ENCODE measurements around the gene FIGNL2.

DNA sequence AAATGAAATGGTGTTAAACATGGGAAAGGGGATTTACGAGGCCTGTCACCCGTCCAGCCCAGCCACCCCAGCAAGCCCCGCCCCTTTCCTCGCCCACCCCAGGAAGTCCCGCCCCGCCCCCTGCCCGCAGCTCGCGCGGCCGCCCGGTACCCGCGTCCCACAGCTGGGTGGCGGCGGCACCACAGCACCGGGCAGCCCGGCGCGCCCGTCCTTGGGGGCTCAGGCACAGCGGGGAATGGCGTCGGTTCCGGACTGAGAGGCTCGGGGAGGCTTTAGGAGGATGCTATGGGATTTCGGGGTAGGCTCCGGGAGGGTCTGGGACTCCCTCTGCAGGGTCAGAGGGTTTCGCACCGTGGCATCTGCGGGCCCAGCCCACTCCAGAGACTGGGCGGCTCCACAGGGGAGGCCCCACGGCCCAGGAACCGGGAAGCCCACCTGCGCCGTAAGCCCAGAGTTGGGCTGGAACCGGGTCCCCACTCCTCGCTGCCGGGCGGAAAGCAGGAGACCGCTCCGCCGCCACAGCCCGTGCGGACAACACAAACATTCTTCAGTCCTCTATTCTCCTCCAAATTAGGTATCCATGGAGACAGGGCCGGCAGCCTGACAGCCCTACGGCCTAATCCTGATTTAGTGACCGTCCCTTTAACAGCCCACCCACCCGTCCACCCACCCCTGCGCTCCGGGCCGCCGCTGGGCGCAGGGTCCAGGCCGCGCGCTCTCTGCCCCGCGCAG lies 1.4 kb downstream of the FIGNL2 start:
- TF ChIP-seq EZH2phosphoT487 (IDR thresholded peaks at IDR 0.05) (no peak), CTCF (IDR thresholded peaks at IDR 0.05) (no peak)
